ENCODE measurements around the gene ALDH1A1. TPM values are rescaled to one million over a fixed set of nuclear protein-coding genes. Genes with fewer than 3 reads are reported as not detected.

The ALDH1A1 gene
- total and polyA plus RNA-seq, 2 donors (not counting 3 experiments of a cell fraction or from before 2014, with no cell fraction given): 91.1 to 287 TPM

GRCh38 chr9:72950875-72951442 is 1.9 kb downstream of the ALDH1A1 start:
- FAIRE-seq (no peak), DNase-seq (ENCODE audit: low read depth, low spot score) (peak; percentile 37)
- dilution Hi-C loops (cut with MboI; ENCODE audit: extremely low pct_ligation_motif_present, low sequenced_read_pairs) (no loop called here), intact Hi-C loops (cut with micrococcal nuclease) (loop anchor here (1.0 to 2.0 kb wide), 3 partner anchors 26 to 132 kb away; no protein-coding TSS in a partner anchor)
- peak overlapping the region; percentile 81 for H3K9ac ChIP-seq (replicated peaks; ENCODE audit: extremely low read depth, insufficient read depth, low read length)
- no peaks in the 10 kb centered on the region for H3K27me3 ChIP-seq (ENCODE audit: control insufficient read depth in 2 of 2, insufficient read depth in 2 of 2, low read length in 2 of 2)
- peak overlapping the region in 2 of 3 experiments; percentile 43 to 84 for H3K4me3 ChIP-seq (replicated peaks in 1 of 3; ENCODE audit: insufficient read depth in 1 of 3, low read depth in 1 of 3, low read length in 3 of 3)
- peak overlapping the region; percentile 65 for H3K27ac ChIP-seq (ENCODE audit: insufficient read depth, low read depth, low read length)
- peaks cover 8% of the 10 kb centered on the region for H3K79me2 ChIP-seq (ENCODE audit: control insufficient read depth, insufficient read depth, low read length)
- no peak overlapping the region for H2AFZ ChIP-seq (ENCODE audit: low read depth, low read length)
- peaks cover 7% of the 10 kb centered on the region for H3K4me1 ChIP-seq (ENCODE audit: control insufficient read depth, extremely low read depth, insufficient read depth, low read length)
- no peaks in the 10 kb centered on the region for H3K9me1 ChIP-seq (replicated peaks; ENCODE audit: control insufficient read depth, extremely low read depth, insufficient read depth, low read length)
- CTCF ChIA-PET: interaction anchor here (1.0 to 2.4 kb wide), 10 partner anchors 8 to 139 kb away, joined by 3 to 14 read pairs (median 3); no protein-coding TSS in a partner anchor
- peak overlapping the region; percentile 77 for H3K4me2 ChIP-seq (ENCODE audit: insufficient read depth, low read length)
- peaks cover 0 to 2% of the 10 kb centered on the region in 2 experiments for H3K36me3 ChIP-seq (ENCODE audit: control insufficient read depth in 2 of 2, extremely low read depth in 1 of 2, insufficient read depth in 2 of 2, low read length in 2 of 2)
- no peaks in the 10 kb centered on the region for H3K9me3 ChIP-seq (replicated peaks; ENCODE audit: control insufficient read depth, insufficient read depth, low read length)
- TF ChIP-seq JUN (IDR thresholded peaks at IDR 0.05; ENCODE audit: borderline replicate concordance, insufficient read depth, insufficient read length, low read depth) (no peak), FOS (IDR thresholded peaks at IDR 0.05; ENCODE audit: borderline replicate concordance, insufficient read depth, low read length) (no peak), GATA2 (IDR thresholded peaks at IDR 0.05; ENCODE audit: insufficient read depth, insufficient read length, low read depth, low read length) (no peak), MYC (IDR thresholded peaks at IDR 0.05; ENCODE audit: low read depth, low read length) (no peak), EZH2 (IDR thresholded peaks at IDR 0.05; ENCODE audit: borderline replicate concordance, low read depth, low read length, severe bottlenecking) (no peak), POLR2A (IDR thresholded peaks at IDR 0.05; ENCODE audit: low read depth, low read length) (no peak), MAX (IDR thresholded peaks at IDR 0.05; ENCODE audit: insufficient read depth, insufficient read length) (no peak), CTCF (IDR thresholded peaks at IDR 0.05; ENCODE audit: extremely low read depth in 1 of 2, insufficient read depth in 1 of 2, low read depth in 1 of 2, low read length in 2 of 2) (no peak), POLR2AphosphoS5 (IDR thresholded peaks at IDR 0.05; ENCODE audit: insufficient read depth, low read depth, low read length) (no peak)
- POLR2A ChIA-PET: no interaction called here
- no TSS peak for BruUV-seq (replicated peaks)
- no peaks in the 10 kb centered on the region for H4K20me1 ChIP-seq (replicated peaks; ENCODE audit: control insufficient read depth, extremely low read depth, insufficient read depth, low read length)
